Glomerular visceral epithelial cell (primary cell): ENCODE results near the gene SLC6A20.

Source experiments
- DNase-seq: peaks from one replicate; pipeline ENCODE4 v3.0.0-alpha.2; 2016; ENCODE audit errors: extremely low spot score

The SLC6A20 gene, protein sequence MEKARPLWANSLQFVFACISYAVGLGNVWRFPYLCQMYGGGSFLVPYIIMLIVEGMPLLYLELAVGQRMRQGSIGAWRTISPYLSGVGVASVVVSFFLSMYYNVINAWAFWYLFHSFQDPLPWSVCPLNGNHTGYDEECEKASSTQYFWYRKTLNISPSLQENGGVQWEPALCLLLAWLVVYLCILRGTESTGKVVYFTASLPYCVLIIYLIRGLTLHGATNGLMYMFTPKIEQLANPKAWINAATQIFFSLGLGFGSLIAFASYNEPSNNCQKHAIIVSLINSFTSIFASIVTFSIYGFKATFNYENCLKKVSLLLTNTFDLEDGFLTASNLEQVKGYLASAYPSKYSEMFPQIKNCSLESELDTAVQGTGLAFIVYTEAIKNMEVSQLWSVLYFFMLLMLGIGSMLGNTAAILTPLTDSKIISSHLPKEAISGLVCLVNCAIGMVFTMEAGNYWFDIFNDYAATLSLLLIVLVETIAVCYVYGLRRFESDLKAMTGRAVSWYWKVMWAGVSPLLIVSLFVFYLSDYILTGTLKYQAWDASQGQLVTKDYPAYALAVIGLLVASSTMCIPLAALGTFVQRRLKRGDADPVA

GRCh38 chr3:45795882-45796765 lies at the start of gene SLC6A20:
SLC6A20 (minus strand) TSS chr3:45796536; CDS start chr3:45796419, 117 bp downstream.
- no peak for DNase-seq

DNA sequence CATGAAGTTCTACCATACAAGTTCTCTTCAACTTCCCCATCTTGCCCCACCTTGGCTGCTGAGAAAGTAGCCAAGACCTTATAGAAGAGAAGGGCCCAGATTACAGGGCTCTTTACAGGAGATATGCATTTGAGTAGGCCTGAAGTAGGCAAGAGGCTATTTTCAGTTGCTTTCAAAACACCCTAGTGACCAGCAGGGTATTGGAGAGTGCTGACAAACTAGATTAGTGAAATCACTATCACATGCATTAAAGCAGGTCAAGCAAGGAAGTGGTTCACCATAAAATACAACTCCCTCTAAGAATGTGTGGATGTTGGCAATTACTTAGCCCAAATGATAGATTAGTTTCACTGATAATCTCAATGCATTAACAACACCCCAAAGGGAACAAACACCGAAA lies 48.3 kb upstream of the SLC6A20 start:
- DNase-seq = no peak

GRCh38 chr3:45842851-45843625 lies 46.7 kb upstream of the SLC6A20 start:
- DNase-seq = no peak

DNA sequence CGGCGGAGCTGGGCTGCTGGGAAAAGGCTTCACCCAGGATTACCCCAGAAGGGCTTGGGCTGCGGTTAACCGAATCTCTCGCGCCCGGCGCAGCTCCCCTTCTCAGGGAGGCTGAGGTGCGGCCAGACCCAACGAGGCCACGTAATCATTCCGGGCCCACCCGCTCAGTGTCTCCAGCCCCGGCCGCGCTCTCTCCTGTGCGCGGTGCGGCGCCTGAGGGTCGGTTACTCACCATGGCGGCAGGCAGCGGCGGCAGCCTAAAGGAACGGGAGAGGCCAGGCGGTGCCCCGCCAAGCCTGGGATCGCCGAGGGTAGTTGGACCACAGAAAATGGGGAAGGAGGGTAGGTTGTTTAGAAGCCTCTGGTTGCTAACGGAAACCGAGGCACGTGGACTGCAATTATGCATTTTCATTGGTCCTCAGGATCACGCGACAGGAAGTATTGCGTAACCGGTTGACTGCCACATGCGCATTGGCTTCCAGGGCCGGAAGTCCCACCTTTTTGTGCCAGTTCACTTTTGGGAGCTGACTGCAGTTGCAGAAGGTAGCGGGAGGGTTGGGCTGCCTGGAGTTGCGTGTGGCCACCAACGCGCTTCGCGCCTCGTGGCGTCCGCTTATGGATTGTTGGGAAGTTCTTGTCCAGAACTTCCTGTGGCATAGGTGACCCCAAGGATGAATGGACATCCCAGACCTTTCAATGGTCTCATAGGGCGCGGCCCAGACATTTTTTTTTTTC lies 45.6 kb upstream of the SLC6A20 start, which contains the start of gene LZTFL1:
Gene LZTFL1, minus strand, starts transcription at position 363 of the 735 bp plus-strand sequence. Its CDS starts 128 bp downstream, at position 235.
- peak; percentile 93 for DNase-seq

DNA sequence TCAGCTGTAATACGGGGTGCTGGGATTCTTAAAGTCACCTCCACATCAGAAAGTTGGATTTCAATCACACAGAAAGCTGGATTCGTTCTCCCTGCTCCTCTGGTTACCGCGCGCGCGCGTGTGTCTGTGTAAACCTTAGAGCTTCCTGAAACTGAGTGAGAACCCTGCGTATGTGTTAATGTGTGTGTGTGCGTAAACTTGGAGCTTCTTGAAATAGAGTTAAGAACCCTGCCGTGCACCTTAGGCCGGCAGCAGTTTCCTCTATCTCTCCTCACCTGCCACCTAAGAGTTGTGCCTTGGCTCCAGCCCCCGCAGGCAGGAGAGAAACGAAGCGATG lies 45.1 kb upstream of the SLC6A20 start:
- peak; percentile 20 for DNase-seq

- no peak for DNase-seq
These were observed 42.1 kb upstream of the SLC6A20 start for GRCh38 chr3:45838466-45838865.

GRCh38 chr3:45832699-45833098 lies 36.4 kb upstream of the SLC6A20 start:
- DNase-seq = peak; percentile 25

- DNase-seq = no peak
These were observed 33.8 kb upstream of the SLC6A20 start for GRCh38 chr3:45830121-45830520.

DNA sequence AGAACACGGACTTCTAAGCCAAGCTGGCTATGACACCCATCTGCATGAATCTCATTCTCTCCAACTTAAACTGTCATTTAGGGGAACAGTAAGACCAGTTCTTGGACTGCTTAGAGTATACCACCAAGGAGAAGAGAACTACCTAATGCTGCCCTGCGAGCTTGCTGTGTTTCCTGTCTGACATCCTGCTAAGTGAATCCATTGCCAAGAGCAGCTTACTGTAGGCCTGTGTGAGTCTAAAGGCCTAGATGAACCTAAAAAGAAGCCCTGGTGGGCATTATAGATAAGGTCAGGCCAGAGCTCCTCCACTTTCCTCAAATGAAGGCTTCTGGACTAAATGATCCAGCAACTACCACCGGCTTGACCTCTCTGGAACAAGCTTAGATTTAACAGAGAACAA lies 30.6 kb upstream of the SLC6A20 start:
- no peak for DNase-seq

DNA sequence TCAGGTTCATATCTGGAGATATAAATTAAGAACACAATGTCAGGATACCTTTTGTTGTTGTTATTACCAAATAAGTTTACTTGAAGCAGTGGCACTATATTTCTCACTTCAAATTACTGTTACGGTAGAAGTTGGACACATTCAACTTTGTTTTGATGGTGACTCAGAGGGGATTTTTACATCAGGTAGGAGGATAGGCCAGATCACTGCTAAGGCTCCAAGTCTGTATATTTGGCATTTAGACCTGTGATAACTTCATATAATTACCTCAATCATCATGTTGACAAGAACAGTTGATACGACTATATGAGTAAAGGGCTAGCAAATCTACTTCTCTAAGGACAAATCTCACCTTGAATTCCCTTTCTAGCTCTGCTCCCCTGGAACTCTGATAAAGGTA lies 30.0 kb upstream of the SLC6A20 start:
- no peak for DNase-seq

DNA sequence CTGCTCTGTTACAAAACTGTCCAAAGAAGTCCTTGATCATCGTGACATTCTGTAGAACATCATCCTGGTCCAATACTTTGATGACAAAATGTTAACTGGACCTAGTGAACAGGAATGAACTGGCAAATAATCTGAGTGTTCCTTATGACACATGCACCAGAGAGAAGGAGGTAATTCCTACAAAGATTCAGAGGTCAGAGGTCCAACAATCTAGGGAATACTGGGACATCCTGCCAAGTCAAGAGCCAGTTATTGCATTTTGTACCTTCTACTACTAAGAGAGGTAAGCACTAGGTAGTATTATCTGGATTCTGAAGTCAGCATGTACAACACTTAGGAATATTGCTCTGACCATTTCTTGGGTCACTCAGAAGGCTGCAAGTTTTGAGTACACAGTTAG lies 24.8 kb upstream of the SLC6A20 start:
- DNase-seq = no peak

GRCh38 chr3:45819543-45819942 lies 23.2 kb upstream of the SLC6A20 start:
- no peak for DNase-seq

- peak; percentile 94 for DNase-seq
These were observed 21.6 kb upstream of the SLC6A20 start for GRCh38 chr3:45817831-45818522.

DNA sequence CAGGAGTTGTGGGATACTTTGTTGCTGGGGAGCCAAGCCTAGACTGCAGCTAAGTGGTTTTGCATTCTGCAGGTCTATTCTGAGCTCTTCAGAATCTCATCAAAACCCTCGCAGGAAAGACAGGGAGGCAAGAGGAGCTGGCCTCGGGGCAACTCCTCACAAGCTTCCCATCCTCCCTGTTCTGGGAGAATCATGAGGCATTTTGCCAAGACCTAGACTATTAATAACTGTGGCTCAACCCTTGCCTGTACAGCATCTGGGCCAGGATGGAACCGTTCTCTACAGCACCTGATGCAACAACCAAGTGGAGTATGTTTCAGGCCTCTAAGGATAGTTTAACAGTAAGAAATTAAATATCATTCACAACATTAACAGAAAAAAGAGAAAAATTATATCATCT lies 20.2 kb upstream of the SLC6A20 start:
- peak; percentile 11 for DNase-seq

GRCh38 chr3:45814322-45814721 lies 18.0 kb upstream of the SLC6A20 start:
- DNase-seq = no peak

DNA sequence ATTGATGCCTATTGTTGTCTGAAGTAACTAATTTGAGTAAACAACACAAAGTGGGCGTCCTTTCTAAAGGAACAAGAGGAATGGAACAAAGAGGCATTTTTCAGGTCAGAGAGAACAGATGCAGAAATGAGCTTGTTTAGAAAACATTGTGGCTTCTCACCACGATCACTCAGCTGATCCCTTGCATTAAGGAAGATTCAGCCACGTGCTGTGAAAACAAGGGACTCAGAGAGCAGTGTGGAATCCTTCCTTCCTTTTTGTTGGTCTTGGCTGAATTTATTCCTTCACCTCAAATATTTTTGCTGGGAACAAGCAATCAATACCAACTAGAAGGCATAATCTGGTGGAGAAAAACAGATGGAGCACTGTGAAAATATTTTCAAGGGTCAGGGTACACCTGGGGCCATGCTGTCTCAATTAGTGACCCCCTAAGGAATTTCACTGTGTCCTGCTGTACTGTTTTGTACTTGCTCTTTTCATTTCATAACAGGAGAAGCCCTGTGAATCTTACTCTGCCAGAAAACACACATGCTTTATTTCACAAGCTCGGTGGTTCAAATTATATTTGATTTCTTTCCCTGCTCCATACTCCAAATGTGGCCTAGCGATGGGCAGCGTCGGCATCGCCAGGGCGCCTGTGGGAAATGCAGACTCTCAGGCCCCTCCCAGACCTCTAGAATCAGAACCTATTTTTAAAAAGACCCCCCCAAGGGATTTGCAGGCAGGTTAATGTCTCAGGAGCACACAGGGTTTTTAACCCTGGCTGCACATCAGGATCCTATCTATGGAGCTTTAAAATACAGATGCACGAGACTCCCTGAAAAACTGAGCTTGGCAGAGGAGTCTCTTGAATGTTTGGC lies 11.6 kb upstream of the SLC6A20 start:
- no peak for DNase-seq

GRCh38 chr3:45807133-45807532 lies 10.8 kb upstream of the SLC6A20 start:
- DNase-seq = no peak

DNA sequence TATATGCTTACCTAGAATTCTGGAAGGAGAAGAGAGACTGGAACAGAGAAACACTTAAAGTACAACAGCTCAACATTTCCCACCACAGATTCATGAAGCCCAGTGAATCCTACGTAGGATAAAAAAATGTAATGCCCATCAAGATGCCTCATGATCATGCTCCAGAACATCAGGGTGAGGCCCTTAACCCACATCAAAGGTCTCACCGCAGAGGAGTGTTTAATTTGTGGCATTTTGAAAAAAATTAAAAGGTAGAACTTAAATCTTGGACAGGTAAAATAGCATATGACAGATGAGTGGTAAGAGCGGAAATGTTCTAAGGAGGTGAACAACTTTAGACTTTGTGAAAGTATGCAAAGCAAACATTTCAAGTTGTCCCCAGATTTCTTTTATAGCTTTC lies 9.7 kb upstream of the SLC6A20 start:
- no peak for DNase-seq

GRCh38 chr3:45803252-45803935 lies 7.1 kb upstream of the SLC6A20 start:
- DNase-seq = no peak
